Kidney (tissue), 14 donors: ENCODE data around the gene TMSB4X. TPM values are rescaled to one million over a fixed set of nuclear protein-coding genes. Genes with fewer than 3 reads are reported as not detected.
A peak's percentile ranks its signal among the peaks of the same experiment; 100 is the strongest.

ENCODE experiments used
- DNase-seq, 5 donors: peaks; one replicate each; pipeline ENCODE4 v3.0.0-alpha.2; 2013 to 2020
- FAIRE-seq: peaks from 2 replicates; lab custom pipeline; 2012; peaks lifted over from hg19 to GRCh38; lab: Jason Lieb, UNC
- H3K27ac ChIP-seq, 2 donors: one replicate each; pipeline ENCODE4 v1.7.0; 2013; ENCODE audit warnings: low read depth in 2 of 2, low read length in 2 of 2, inconsistent platforms in 1 of 2
- H3K27me3 ChIP-seq: one replicate; pipeline ENCODE4 v1.7.1; 2013; ENCODE audit warnings: low read length, inconsistent platforms; ENCODE audit not compliant: control insufficient read depth, insufficient read depth
- H3K36me3 ChIP-seq, 3 donors: one replicate each; pipeline versions ENCODE4 v1.7.0 to v1.7.1; 2013; ENCODE audit warnings: low read length in 3 of 3, control low read depth in 1 of 3, inconsistent platforms in 1 of 3; ENCODE audit not compliant: insufficient read depth in 3 of 3, control insufficient read depth in 2 of 3
- H3K4me1 ChIP-seq, 3 donors: one replicate each; pipeline versions ENCODE4 v1.7.0 to v1.7.1; 2013; ENCODE audit warnings: low read length in 3 of 3, inconsistent platforms in 1 of 3, low read depth in 1 of 3; ENCODE audit not compliant: control insufficient read depth in 2 of 3, insufficient read depth in 2 of 3
- H3K4me3 ChIP-seq, 3 donors: one replicate each; pipeline versions ENCODE4 v1.7.0 to v1.8.1; 2013; ENCODE audit warnings: low read length in 3 of 3, control low read depth in 1 of 3, inconsistent platforms in 1 of 3
- H3K9ac ChIP-seq, 3 donors: one replicate each; pipeline versions ENCODE4 v1.7.0 to v1.7.1; 2013; ENCODE audit warnings: low read length in 3 of 3, control low read depth in 1 of 3, inconsistent platforms in 1 of 3
- H3K9me3 ChIP-seq, 3 donors: one replicate each; pipeline versions ENCODE4 v1.7.0 to v1.7.1; 2013; ENCODE audit warnings: low read length in 3 of 3, control low read depth in 1 of 3, inconsistent platforms in 1 of 3; ENCODE audit not compliant: control insufficient read depth in 2 of 3, insufficient read depth in 1 of 3
- intact Hi-C: fragments of 100-400 bp; cut with DNase I; formaldehyde crosslinking; loops from one replicate; pipeline ENCODE4 v1.11.1; 2022
- polyA plus RNA-seq: library from polyadenylated mRNA; stranded (reverse); fragments of 350-450 nt; fragmentation: Illumina TruSeq; extraction: RNeasy Lipid Tissue Mini Kit (QIAGEN cat#74804); gene quantifications from one replicate; pipeline ENCODE4 v1.2.3, GENCODE V29; 2014; ENCODE audit warnings: low read depth, low replicate concordance; ENCODE audit not compliant: insufficient read depth
- total RNA-seq: library from RNA; stranded (reverse); fragmentation: NEBNext Ultra II Directional; extraction: Animal tissue kit (Norgen Biotek cat#: 25700); gene quantifications from one replicate; pipeline ENCODE4 v1.2.1, GENCODE V29; 2021
- TF ChIP-seq, protein P1 (sequence below): IDR thresholded peaks from 3 replicates; pipeline ENCODE4 v1.5.1; 2012; ENCODE audit warnings: mild to moderate bottlenecking, moderate library complexity, borderline replicate concordance; ENCODE audit not compliant: insufficient read depth; ENCODE audit errors: extremely low read depth
- donor health status: control.
- donor health status: control.
- donor health status: control.
- donor health status: control.
- donor health status: control.
- donor health status: DM: yes; HTN: yes; CAD: no.
- donor health status: Normal renal cell carcinoma (clear cell type).

TMSB4X gene
- total and polyA plus RNA-seq, 2 donors from 2014 or later, result 2,421 to 3,432 TPM

DNA sequence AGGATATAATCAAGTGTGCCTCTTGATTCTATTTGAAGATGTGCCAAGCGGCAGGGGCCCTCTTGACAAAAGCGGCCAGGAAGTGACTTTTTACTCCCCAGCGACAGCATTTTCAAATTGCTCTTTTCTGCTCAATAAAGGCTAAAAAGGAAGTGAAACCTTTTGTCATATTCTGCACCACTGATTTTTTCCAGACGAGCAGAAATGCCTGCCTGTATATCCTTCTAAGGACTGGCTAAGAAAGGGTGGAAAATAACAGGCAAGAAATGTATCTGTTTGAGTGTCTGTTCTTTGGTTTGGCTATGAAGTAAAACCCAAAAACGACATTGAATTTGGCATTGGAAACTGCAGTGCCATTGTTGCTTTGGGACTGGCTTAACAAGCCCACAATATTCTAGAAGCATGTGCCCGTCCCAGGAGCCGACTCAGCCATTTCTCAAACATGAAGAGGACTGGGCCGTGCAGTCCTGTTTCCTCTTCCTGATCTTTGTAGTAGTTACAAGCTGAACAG is 25.4 kb downstream of the TMSB4X start:
- H3K9me3 ChIP-seq, result no peaks in the 10 kb centered on the region
- no peaks in the 10 kb centered on the region for H3K36me3 ChIP-seq
- DNase-seq (no peak), FAIRE-seq (no peak)
- peak overlapping the region in 1 of 2 donors; percentile 80 for H3K27ac ChIP-seq
- TF ChIP-seq, protein P1, sequence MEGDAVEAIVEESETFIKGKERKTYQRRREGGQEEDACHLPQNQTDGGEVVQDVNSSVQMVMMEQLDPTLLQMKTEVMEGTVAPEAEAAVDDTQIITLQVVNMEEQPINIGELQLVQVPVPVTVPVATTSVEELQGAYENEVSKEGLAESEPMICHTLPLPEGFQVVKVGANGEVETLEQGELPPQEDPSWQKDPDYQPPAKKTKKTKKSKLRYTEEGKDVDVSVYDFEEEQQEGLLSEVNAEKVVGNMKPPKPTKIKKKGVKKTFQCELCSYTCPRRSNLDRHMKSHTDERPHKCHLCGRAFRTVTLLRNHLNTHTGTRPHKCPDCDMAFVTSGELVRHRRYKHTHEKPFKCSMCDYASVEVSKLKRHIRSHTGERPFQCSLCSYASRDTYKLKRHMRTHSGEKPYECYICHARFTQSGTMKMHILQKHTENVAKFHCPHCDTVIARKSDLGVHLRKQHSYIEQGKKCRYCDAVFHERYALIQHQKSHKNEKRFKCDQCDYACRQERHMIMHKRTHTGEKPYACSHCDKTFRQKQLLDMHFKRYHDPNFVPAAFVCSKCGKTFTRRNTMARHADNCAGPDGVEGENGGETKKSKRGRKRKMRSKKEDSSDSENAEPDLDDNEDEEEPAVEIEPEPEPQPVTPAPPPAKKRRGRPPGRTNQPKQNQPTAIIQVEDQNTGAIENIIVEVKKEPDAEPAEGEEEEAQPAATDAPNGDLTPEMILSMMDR, result no peak
- no peak overlapping the region for H3K4me3 ChIP-seq
- intact Hi-C loops, result no loop called here
- H3K27me3 ChIP-seq, result no peaks in the 10 kb centered on the region
- H3K9ac ChIP-seq, result no peak overlapping the region
- H3K4me1 ChIP-seq, result peaks cover 0 to 3% (median 0%) of the 10 kb centered on the region in 3 donors

- H3K9me3 ChIP-seq, result no peaks in the 10 kb centered on the region
- TF ChIP-seq, protein P1, result no peak
- H3K27me3 ChIP-seq, result no peaks in the 10 kb centered on the region
- no peaks in the 10 kb centered on the region for H3K36me3 ChIP-seq
- peaks cover 0 to 3% (median 0%) of the 10 kb centered on the region in 3 donors for H3K4me1 ChIP-seq
- no peak overlapping the region for H3K27ac ChIP-seq
- no peak overlapping the region for H3K4me3 ChIP-seq
- no peak overlapping the region for H3K9ac ChIP-seq
- intact Hi-C loops, result no loop called here
- no peak for DNase-seq
- FAIRE-seq, result no peak
Observed at GRCh38 chrX:13001097-13001496, 26.2 kb downstream of the TMSB4X start.

DNA sequence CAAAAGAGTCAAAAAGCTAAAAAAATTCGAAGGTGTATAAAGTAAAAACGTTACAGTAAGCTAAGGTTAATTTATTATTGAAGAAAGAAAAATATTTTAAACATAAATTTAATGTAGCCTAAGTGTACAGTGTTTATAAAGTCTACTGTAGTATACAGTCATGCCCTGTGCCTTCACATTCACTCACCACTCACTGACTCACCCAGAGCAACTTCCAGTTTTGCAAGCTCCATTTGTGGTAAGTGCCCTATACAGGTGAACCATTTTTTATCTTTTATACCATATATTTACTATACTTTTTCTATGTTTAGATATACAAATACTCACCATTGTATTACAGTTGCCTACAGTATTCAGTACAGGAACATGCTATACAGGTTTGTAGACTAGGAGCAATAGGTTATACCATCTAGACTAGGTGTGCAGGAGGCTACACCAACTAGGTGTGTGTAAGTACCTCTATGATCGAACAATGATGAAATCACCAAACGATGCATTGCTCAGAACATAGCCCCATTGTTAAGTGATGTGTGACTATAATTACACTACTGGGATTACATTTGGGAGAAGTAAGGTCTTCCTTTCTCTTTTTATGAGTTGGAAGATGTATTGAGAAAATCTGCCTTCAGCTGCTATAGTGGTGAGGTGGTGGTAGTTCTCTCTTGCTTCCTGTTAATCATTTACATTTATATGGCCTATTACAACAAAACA is 27.2 kb downstream of the TMSB4X start:
- TF ChIP-seq, protein P1, result no peak
- intact Hi-C loops, result no loop called here
- H3K27ac ChIP-seq, result no peak overlapping the region
- no peaks in the 10 kb centered on the region for H3K36me3 ChIP-seq
- H3K9me3 ChIP-seq, result no peaks in the 10 kb centered on the region
- H3K4me1 ChIP-seq, result peaks cover 0 to 3% (median 0%) of the 10 kb centered on the region in 3 donors
- DNase-seq, result no peak
- H3K27me3 ChIP-seq, result no peaks in the 10 kb centered on the region
- H3K9ac ChIP-seq, result no peak overlapping the region
- H3K4me3 ChIP-seq, result no peak overlapping the region
- FAIRE-seq, result peak; percentile 85
